Measurements from ENCODE around the gene RARG. TPM values are rescaled to one million over a fixed set of nuclear protein-coding genes. Genes with fewer than 3 reads are reported as not detected.

The RARG gene
- total RNA-seq, 1 donor from 2014 or later = 0.27 TPM

- peak overlapping the region; percentile 1 for H3K27ac Mint-ChIP-seq (ENCODE audit: unreplicated experiment)
- peaks cover 26% of the 10 kb centered on the region for H3K27me3 Mint-ChIP-seq (ENCODE audit: unreplicated experiment)
- H3K36me3 Mint-ChIP-seq (ENCODE audit: unreplicated experiment) = no peaks in the 10 kb centered on the region
- H3K9me3 Mint-ChIP-seq (ENCODE audit: unreplicated experiment) = peaks cover 14% of the 10 kb centered on the region
- TF ChIP-seq, protein P1, sequence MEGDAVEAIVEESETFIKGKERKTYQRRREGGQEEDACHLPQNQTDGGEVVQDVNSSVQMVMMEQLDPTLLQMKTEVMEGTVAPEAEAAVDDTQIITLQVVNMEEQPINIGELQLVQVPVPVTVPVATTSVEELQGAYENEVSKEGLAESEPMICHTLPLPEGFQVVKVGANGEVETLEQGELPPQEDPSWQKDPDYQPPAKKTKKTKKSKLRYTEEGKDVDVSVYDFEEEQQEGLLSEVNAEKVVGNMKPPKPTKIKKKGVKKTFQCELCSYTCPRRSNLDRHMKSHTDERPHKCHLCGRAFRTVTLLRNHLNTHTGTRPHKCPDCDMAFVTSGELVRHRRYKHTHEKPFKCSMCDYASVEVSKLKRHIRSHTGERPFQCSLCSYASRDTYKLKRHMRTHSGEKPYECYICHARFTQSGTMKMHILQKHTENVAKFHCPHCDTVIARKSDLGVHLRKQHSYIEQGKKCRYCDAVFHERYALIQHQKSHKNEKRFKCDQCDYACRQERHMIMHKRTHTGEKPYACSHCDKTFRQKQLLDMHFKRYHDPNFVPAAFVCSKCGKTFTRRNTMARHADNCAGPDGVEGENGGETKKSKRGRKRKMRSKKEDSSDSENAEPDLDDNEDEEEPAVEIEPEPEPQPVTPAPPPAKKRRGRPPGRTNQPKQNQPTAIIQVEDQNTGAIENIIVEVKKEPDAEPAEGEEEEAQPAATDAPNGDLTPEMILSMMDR (IDR thresholded peaks at IDR 0.05; ENCODE audit: partially characterized antibody, unreplicated experiment) = no peak
- peaks cover 12% of the 10 kb centered on the region for H3K4me1 Mint-ChIP-seq (ENCODE audit: low read depth, unreplicated experiment)
- no peak for DNase-seq
- no peak overlapping the region for H3K4me3 Mint-ChIP-seq (ENCODE audit: unreplicated experiment)
These were observed 6.2 kb downstream of the RARG start for GRCh38 chr12:53225635-53226424.

- H3K9me3 Mint-ChIP-seq (ENCODE audit: unreplicated experiment) = peaks cover 14% of the 10 kb centered on the region
- no peak for DNase-seq
- peak overlapping the region; percentile 30 for H3K4me3 Mint-ChIP-seq (ENCODE audit: unreplicated experiment)
- peaks cover 12% of the 10 kb centered on the region for H3K4me1 Mint-ChIP-seq (ENCODE audit: low read depth, unreplicated experiment)
- H3K36me3 Mint-ChIP-seq (ENCODE audit: unreplicated experiment) = no peaks in the 10 kb centered on the region
- TF ChIP-seq, protein P1 (IDR thresholded peaks at IDR 0.05; ENCODE audit: partially characterized antibody, unreplicated experiment) = no peak
- peak overlapping the region; percentile 1 for H3K27ac Mint-ChIP-seq (ENCODE audit: unreplicated experiment)
- H3K27me3 Mint-ChIP-seq (ENCODE audit: unreplicated experiment) = peaks cover 28% of the 10 kb centered on the region
These were observed 6.9 kb downstream of the RARG start for GRCh38 chr12:53224897-53225634.

- no peak overlapping the region for H3K27ac Mint-ChIP-seq (ENCODE audit: unreplicated experiment)
- peaks cover 15% of the 10 kb centered on the region for H3K9me3 Mint-ChIP-seq (ENCODE audit: unreplicated experiment)
- peaks cover 12% of the 10 kb centered on the region for H3K4me1 Mint-ChIP-seq (ENCODE audit: low read depth, unreplicated experiment)
- TF ChIP-seq, protein P1 (IDR thresholded peaks at IDR 0.05; ENCODE audit: partially characterized antibody, unreplicated experiment) = peak; percentile 23
- no peak for DNase-seq
- no peaks in the 10 kb centered on the region for H3K36me3 Mint-ChIP-seq (ENCODE audit: unreplicated experiment)
- H3K27me3 Mint-ChIP-seq (ENCODE audit: unreplicated experiment) = peaks cover 28% of the 10 kb centered on the region
- no peak overlapping the region for H3K4me3 Mint-ChIP-seq (ENCODE audit: unreplicated experiment)
These were observed 7.7 kb downstream of the RARG start for GRCh38 chr12:53224061-53224896.

- Mint-ChIP-seq H3K27me3 (ENCODE audit: unreplicated experiment) (peaks cover 30% of the 10 kb centered on the region), H3K9me3 (ENCODE audit: unreplicated experiment) (peaks cover 15% of the 10 kb centered on the region), H3K36me3 (ENCODE audit: unreplicated experiment) (no peaks in the 10 kb centered on the region), H3K27ac (ENCODE audit: unreplicated experiment) (no peak overlapping the region), H3K4me3 (ENCODE audit: unreplicated experiment) (no peak overlapping the region), H3K4me1 (ENCODE audit: low read depth, unreplicated experiment) (peaks cover 12% of the 10 kb centered on the region)
- TF ChIP-seq, protein P1 (IDR thresholded peaks at IDR 0.05; ENCODE audit: partially characterized antibody, unreplicated experiment) = no peak
- no peak for DNase-seq
These were observed 8.5 kb downstream of the RARG start for GRCh38 chr12:53223389-53224060.

Data from glutamatergic neuron (in vitro differentiated cells).